Measurements from ENCODE around the gene TOR4A.

DNA sequence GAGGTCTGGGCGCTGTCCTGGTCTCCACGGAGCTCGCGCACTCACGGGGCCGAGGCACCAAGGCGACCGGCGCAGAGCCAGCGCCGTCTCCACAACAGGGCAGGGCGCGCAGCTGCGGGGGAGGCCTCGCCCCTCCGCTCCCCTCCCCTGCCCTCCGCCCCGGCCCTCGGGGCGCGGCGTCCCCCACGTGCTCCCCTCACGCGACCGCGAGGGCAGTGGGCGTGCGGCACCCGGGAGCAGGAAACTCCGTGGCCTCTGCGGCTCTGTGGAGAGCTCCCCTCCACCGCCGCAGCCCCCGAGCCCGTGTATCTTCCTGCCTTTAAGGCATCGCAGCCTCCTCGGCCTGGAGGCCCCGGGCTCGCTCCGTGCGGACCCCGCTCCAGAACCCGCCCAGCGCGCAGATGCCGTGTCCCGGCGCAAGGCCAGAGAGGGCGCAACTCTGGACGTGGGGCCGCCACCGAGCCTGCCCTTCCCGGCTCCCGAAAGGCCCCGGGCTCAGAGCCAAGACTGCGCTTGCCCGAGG, 37.1 kb upstream of the TOR4A start:
- TF ChIP-seq, protein P1, sequence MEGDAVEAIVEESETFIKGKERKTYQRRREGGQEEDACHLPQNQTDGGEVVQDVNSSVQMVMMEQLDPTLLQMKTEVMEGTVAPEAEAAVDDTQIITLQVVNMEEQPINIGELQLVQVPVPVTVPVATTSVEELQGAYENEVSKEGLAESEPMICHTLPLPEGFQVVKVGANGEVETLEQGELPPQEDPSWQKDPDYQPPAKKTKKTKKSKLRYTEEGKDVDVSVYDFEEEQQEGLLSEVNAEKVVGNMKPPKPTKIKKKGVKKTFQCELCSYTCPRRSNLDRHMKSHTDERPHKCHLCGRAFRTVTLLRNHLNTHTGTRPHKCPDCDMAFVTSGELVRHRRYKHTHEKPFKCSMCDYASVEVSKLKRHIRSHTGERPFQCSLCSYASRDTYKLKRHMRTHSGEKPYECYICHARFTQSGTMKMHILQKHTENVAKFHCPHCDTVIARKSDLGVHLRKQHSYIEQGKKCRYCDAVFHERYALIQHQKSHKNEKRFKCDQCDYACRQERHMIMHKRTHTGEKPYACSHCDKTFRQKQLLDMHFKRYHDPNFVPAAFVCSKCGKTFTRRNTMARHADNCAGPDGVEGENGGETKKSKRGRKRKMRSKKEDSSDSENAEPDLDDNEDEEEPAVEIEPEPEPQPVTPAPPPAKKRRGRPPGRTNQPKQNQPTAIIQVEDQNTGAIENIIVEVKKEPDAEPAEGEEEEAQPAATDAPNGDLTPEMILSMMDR (conservative IDR thresholded peaks at IDR 0.05; ENCODE audit: low read depth, low read length): 0 out of 2 replicates have a peak, but pooled peaks have one; percentile 11
- TF ChIP-seq EZH2 (IDR thresholded peaks at IDR 0.05; ENCODE audit: low read length, unreplicated experiment): no peak
- peak; percentile 62; the same call in 1 of the 2 replicates for TF ChIP-seq EZH2phosphoT487 (IDR thresholded peaks at IDR 0.05; ENCODE audit: borderline replicate concordance, low read length)
